ENCODE data around the gene PIK3IP1. TPM values are rescaled to one million over a fixed set of nuclear protein-coding genes. Genes with fewer than 3 reads are reported as not detected.
A peak's percentile ranks its signal among the peaks of the same experiment; 100 is the strongest.

The PIK3IP1 gene
- total RNA-seq, 4 donors from 2014 or later = 12.7 to 35.1 (median 24.7) TPM

DNA sequence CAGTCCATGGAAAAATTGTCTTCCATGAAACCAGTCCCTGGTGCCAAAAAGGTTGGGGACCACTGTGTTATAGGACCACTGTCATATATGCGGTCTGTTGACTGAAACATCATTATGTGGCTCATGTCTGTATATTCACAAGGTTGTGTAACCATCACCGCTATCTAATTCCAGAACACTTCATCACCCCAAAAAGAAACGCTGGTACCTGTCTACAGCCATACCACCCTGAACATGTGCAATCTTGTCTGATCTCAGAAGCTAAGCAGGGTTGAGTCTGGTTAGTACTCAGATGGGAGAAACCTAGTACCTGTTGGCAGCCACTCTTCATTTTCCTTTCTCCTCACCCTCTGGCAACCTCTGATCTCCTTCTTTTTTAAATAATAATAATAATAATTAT is 12.9 kb upstream of the PIK3IP1 start:
- intact Hi-C loops (cut with DNase I; ENCODE audit: low total_unique reads) = no loop called here
- DNase-seq = no peak
- Histone ChIP-seq H3K9me3 (no peaks in the 10 kb centered on the region), H3K27ac (no peak overlapping the region), H3K4me3 (no peak overlapping the region), H3K36me3 (no peaks in the 10 kb centered on the region), H3K27me3 (no peaks in the 10 kb centered on the region), H3K4me1 (no peaks in the 10 kb centered on the region)
- TF ChIP-seq POLR2A (IDR thresholded peaks at IDR 0.05) = no peak
- TF ChIP-seq, protein P1, sequence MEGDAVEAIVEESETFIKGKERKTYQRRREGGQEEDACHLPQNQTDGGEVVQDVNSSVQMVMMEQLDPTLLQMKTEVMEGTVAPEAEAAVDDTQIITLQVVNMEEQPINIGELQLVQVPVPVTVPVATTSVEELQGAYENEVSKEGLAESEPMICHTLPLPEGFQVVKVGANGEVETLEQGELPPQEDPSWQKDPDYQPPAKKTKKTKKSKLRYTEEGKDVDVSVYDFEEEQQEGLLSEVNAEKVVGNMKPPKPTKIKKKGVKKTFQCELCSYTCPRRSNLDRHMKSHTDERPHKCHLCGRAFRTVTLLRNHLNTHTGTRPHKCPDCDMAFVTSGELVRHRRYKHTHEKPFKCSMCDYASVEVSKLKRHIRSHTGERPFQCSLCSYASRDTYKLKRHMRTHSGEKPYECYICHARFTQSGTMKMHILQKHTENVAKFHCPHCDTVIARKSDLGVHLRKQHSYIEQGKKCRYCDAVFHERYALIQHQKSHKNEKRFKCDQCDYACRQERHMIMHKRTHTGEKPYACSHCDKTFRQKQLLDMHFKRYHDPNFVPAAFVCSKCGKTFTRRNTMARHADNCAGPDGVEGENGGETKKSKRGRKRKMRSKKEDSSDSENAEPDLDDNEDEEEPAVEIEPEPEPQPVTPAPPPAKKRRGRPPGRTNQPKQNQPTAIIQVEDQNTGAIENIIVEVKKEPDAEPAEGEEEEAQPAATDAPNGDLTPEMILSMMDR (IDR thresholded peaks at IDR 0.05) = no peak

DNA sequence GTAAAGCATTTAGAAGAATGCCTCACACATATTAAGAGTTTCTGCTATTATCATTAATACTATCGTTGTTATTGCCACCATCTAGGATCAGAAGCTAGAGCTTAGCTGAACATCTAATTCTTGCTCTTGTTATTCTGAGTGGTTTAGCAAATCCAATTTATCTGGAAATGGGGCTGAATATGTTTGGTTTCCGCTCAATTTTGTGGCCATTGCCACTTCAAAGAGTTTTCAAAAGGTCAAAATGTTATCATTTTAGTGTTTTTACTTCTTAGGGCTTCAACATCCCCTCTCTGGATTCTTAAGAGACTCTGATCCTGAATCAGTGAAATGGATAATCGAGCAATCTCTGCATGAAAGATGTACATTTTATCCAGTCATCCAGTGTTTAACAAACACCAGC is 10.2 kb upstream of the PIK3IP1 start:
- H3K27me3 ChIP-seq = no peaks in the 10 kb centered on the region
- H3K4me1 ChIP-seq = no peaks in the 10 kb centered on the region
- intact Hi-C loops (cut with DNase I; ENCODE audit: low total_unique reads) = no loop called here
- H3K4me3 ChIP-seq = no peak overlapping the region
- no peaks in the 10 kb centered on the region for H3K36me3 ChIP-seq
- no peaks in the 10 kb centered on the region for H3K9me3 ChIP-seq
- no peak for TF ChIP-seq POLR2A (IDR thresholded peaks at IDR 0.05)
- TF ChIP-seq, protein P1 (IDR thresholded peaks at IDR 0.05) = no peak
- no peak for DNase-seq
- H3K27ac ChIP-seq = no peak overlapping the region

DNA sequence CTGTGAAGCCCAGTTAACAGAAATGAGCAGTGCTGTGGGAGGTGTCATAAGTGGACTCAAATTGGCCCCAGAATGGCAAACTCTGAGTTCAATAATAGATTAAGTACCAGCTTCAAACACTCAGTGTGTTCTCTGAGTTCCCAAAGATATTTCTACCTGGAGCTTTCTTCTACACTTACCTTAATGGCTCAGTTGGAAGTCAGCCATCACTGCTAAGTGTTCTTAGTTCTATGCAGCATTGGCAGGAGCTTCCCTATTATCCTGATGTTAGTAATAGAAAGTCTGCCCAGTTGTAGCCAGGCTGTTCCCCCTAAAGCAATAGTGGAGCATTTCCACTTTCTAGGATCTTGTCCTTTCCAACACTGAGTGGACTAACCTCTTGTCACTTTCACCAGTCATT is 9.7 kb upstream of the PIK3IP1 start:
- H3K9me3 ChIP-seq = no peaks in the 10 kb centered on the region
- H3K4me1 ChIP-seq = no peaks in the 10 kb centered on the region
- H3K27me3 ChIP-seq = no peaks in the 10 kb centered on the region
- intact Hi-C loops (cut with DNase I; ENCODE audit: low total_unique reads) = no loop called here
- H3K27ac ChIP-seq = no peak overlapping the region
- TF ChIP-seq, protein P1 (IDR thresholded peaks at IDR 0.05) = no peak
- TF ChIP-seq POLR2A (IDR thresholded peaks at IDR 0.05) = no peak
- no peaks in the 10 kb centered on the region for H3K36me3 ChIP-seq
- no peak overlapping the region for H3K4me3 ChIP-seq
- no peak for DNase-seq

DNA sequence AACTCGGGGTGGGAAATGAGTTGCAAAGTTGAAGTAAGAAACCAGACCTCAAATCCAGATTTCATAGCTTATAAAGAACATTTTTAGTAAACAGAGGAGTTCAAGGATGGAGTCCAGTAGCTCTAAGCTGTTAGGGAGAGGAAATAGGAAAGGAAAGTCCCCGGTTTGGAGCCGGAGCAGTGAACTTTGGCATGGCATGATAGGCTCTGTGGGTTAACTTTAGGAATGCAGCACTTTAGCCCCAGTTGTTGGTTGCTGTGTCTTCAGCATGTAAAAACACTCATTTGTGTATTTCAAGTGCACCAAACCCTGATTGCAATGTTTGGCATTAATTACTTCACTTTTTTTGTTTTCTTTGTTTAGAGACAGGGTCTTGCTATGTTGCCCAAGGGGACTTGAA is 8.6 kb upstream of the PIK3IP1 start:
- H3K27ac ChIP-seq = no peak overlapping the region
- TF ChIP-seq, protein P1 (IDR thresholded peaks at IDR 0.05) = no peak
- TF ChIP-seq POLR2A (IDR thresholded peaks at IDR 0.05) = no peak
- no peaks in the 10 kb centered on the region for H3K36me3 ChIP-seq
- no peak for DNase-seq
- H3K4me3 ChIP-seq = no peak overlapping the region
- intact Hi-C loops (cut with DNase I; ENCODE audit: low total_unique reads) = no loop called here
- no peaks in the 10 kb centered on the region for H3K27me3 ChIP-seq
- peaks cover 0 to 3% of the 10 kb centered on the region in 2 donors for H3K4me1 ChIP-seq
- no peaks in the 10 kb centered on the region for H3K9me3 ChIP-seq

DNA sequence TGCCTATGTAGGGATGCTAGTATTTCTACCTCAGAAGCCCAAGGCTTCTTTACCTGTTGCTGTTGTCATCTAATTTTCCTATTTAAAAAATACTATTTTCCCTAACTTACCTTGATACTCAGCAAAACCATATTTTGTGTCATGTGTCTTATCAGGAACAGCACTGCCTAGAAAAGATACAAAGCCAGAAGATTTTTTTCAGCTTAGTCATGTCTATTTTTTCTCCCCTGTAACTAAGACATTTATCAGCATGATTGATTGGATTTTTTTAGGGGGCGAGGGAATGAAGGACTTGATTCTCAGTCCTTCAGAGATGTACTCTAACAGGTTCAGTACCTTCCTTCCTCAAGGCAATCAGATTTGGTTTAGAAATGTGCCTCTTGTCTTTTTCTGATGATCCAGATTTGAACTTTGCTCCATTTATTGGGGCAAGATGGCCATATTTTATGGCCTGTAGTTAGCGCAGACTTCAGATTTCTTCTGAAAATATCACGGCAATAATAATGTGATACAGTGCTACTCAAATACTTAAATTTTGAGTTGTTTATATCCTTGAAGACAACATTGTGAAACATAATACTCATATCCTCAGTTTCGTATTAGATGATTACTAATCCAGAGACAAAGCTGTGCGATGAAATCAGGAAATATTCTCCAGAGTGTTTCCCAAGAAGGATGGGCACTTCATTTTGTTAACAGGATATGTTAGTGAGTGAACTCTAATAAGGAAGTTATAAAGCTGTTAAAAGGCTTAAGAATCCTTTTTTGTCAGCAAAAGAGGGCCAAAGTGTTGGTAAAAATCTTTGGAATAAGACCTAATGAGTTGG is 3.8 kb upstream of the PIK3IP1 start:
- no peaks in the 10 kb centered on the region for H3K9me3 ChIP-seq
- peaks cover 7 to 9% of the 10 kb centered on the region in 2 donors for H3K4me1 ChIP-seq
- peak overlapping the region; percentile 92 to 100 for H3K27ac ChIP-seq
- TF ChIP-seq, protein P1 (IDR thresholded peaks at IDR 0.05) = no peak
- no peak for TF ChIP-seq POLR2A (IDR thresholded peaks at IDR 0.05)
- intact Hi-C loops (cut with DNase I; ENCODE audit: low total_unique reads) = no loop called here
- H3K27me3 ChIP-seq = no peaks in the 10 kb centered on the region
- H3K36me3 ChIP-seq = no peaks in the 10 kb centered on the region
- DNase-seq = no peak
- H3K4me3 ChIP-seq = no peak overlapping the region
